SU-DHL-6 (cell line): ENCODE data around the gene RNF212.

ENCODE experiments used
- H2AFZ ChIP-seq: fragments of 200-600 bp; sonication (generic); 2 replicates; pipeline ENCODE4 v1.6.1; 2014; ENCODE audit warnings: low read depth, mild to moderate bottlenecking, moderate library complexity, mixed read lengths, antibody characterized with exemption, low read length; ENCODE audit not compliant: severe bottlenecking
- H3F3A ChIP-seq: fragments of 200-600 bp; shearing (Covaris generic); 2 replicates; pipeline ENCODE4 v1.6.0; 2016; ENCODE audit warnings: antibody characterized with exemption, mild to moderate bottlenecking; ENCODE audit not compliant: insufficient read depth
- H3K27ac ChIP-seq: fragments of 200-600 bp; sonication (generic); 2 replicates; pipeline ENCODE4 v1.5.1; 2016; ENCODE audit warnings: low read depth, mild to moderate bottlenecking, low read length, moderate library complexity, mixed read lengths
- H3K27me3 ChIP-seq: fragments of 200-600 bp; sonication (generic), shearing (Covaris generic); 2 replicates; pipeline ENCODE4 v1.6.0; 2014; ENCODE audit warnings: mild to moderate bottlenecking, low read length
- H3K36me3 ChIP-seq: fragments of 200-600 bp; sonication (generic); 2 replicates; pipeline ENCODE4 v1.6.1; 2014; ENCODE audit warnings: mild to moderate bottlenecking, low read length, mixed read lengths
- H3K4me2 ChIP-seq: fragments of 300-600, 200-600 bp; shearing (Covaris generic), sonication (generic); 2 replicates; pipeline ENCODE4 v1.6.0; 2014; ENCODE audit warnings: low read length, low read depth, mild to moderate bottlenecking; ENCODE audit not compliant: poor library complexity, severe bottlenecking
- H3K4me3 ChIP-seq: fragments of 200-600 bp; sonication (generic); 2 replicates; pipeline ENCODE4 v1.5.1; 2014; ENCODE audit warnings: antibody characterized with exemption, low read length, mild to moderate bottlenecking, mixed read lengths; ENCODE audit not compliant: insufficient read depth, poor library complexity, severe bottlenecking
- H3K79me2 ChIP-seq: fragments of 200-600 bp; sonication (generic); 2 replicates; pipeline ENCODE4 v1.6.1; 2014; ENCODE audit warnings: mild to moderate bottlenecking, low read length, moderate library complexity; ENCODE audit not compliant: insufficient read depth
- H3K9ac ChIP-seq: fragments of 200-600 bp; sonication (generic); 2 replicates; pipeline ENCODE4 v1.7.0; 2014; ENCODE audit warnings: mild to moderate bottlenecking, low read length
- H3K9me2 ChIP-seq: fragments of 200-600 bp; sonication (generic); replicated peaks from 2 replicates; pipeline ENCODE4 v1.6.1; 2014; ENCODE audit warnings: low read length; ENCODE audit not compliant: insufficient read depth
- H3K9me3 ChIP-seq: fragments of 200-600 bp; sonication (generic); 2 replicates; pipeline ENCODE4 v1.6.1; 2014; ENCODE audit warnings: low read length, mixed read lengths; ENCODE audit not compliant: insufficient read depth
- H4K20me1 ChIP-seq: fragments of 200-600 bp; sonication (generic); 2 replicates; pipeline ENCODE4 v1.6.1; 2014; ENCODE audit warnings: low read depth, mild to moderate bottlenecking, antibody characterized with exemption, low read length, moderate library complexity, mixed read lengths
- CTCF ChIP-seq: fragments of 200-600 bp; sonication (generic); IDR thresholded peaks from one replicate; pipeline ENCODE4 v1.5.1; 2017; ENCODE audit warnings: antibody characterized with exemption, mild to moderate bottlenecking, low read length, moderate library complexity; ENCODE audit not compliant: insufficient read depth, poor library complexity, severe bottlenecking
- EZH2phosphoT487 ChIP-seq: fragments of 200-600 bp; sonication (generic), shearing (Covaris generic); conservative IDR thresholded peaks from 2 replicates; pipeline ENCODE4 v1.6.1; 2018; ENCODE audit warnings: mild to moderate bottlenecking, antibody characterized with exemption, low read length, moderate library complexity, mixed read lengths

The RNF212 gene

GRCh38 chr4:1090036-1090435, 23.3 kb downstream of the RNF212 start:
- Histone ChIP-seq H3K79me2 (no peaks in the 10 kb centered on the region), H3K4me3 (no peak overlapping the region), H3K9me3 (peaks cover 11% of the 10 kb centered on the region; the same call in 1 of the 2 replicates), H3F3A (no peaks in the 10 kb centered on the region), H3K36me3 (no peaks in the 10 kb centered on the region), H3K27ac (no peak overlapping the region), H3K9ac (no peak overlapping the region), H3K27me3 (no peaks in the 10 kb centered on the region; the same call in 1 of the 2 replicates), H3K9me2 (no peaks in the 10 kb centered on the region), H3K4me2 (no peak overlapping the region), H4K20me1 (no peaks in the 10 kb centered on the region), H2AFZ (no peak overlapping the region)
- no peak for TF ChIP-seq CTCF
- TF ChIP-seq EZH2phosphoT487: no peak

- Histone ChIP-seq H3K4me2 (no peak overlapping the region), H3K9me2 (no peaks in the 10 kb centered on the region), H3K4me3 (no peak overlapping the region)
Observed at GRCh38 chr4:1087371-1087770, 26.0 kb downstream of the RNF212 start.

GRCh38 chr4:1086011-1086410, 27.4 kb downstream of the RNF212 start:
- no peaks in the 10 kb centered on the region for H4K20me1 ChIP-seq
- no peaks in the 10 kb centered on the region; the same call in 1 of the 2 replicates for H3K27me3 ChIP-seq
- peaks cover 11% of the 10 kb centered on the region; the same call in 1 of the 2 replicates for H3K9me3 ChIP-seq
- H2AFZ ChIP-seq: no peak overlapping the region
- no peaks in the 10 kb centered on the region for H3K9me2 ChIP-seq
- no peak overlapping the region for H3K9ac ChIP-seq
- H3F3A ChIP-seq: no peaks in the 10 kb centered on the region
- no peak overlapping the region for H3K27ac ChIP-seq
- H3K79me2 ChIP-seq: no peaks in the 10 kb centered on the region
- TF ChIP-seq EZH2phosphoT487: no peak
- H3K36me3 ChIP-seq: no peaks in the 10 kb centered on the region
- H3K4me2 ChIP-seq: no peak overlapping the region
- H3K4me3 ChIP-seq: no peak overlapping the region

More at GRCh38 chr4:1087371-1087770, 26.0 kb downstream of the RNF212 start:
- H3K9ac ChIP-seq: no peak overlapping the region
- peaks cover 11% of the 10 kb centered on the region; the same call in 1 of the 2 replicates for H3K9me3 ChIP-seq
- H4K20me1 ChIP-seq: no peaks in the 10 kb centered on the region
- no peak overlapping the region for H3K27ac ChIP-seq
- no peak overlapping the region for H2AFZ ChIP-seq
- H3K79me2 ChIP-seq: no peaks in the 10 kb centered on the region
- H3F3A ChIP-seq: no peaks in the 10 kb centered on the region
- no peaks in the 10 kb centered on the region; the same call in 1 of the 2 replicates for H3K27me3 ChIP-seq
- TF ChIP-seq CTCF: no peak
- TF ChIP-seq EZH2phosphoT487: no peak
- no peaks in the 10 kb centered on the region for H3K36me3 ChIP-seq

- no peak overlapping the region for H2AFZ ChIP-seq
- no peak overlapping the region for H3K4me3 ChIP-seq
- TF ChIP-seq EZH2phosphoT487 (no peak), CTCF (no peak)
- peaks cover 11% of the 10 kb centered on the region; the same call in 1 of the 2 replicates for H3K9me3 ChIP-seq
- H3K79me2 ChIP-seq: no peaks in the 10 kb centered on the region
- H3K4me2 ChIP-seq: no peak overlapping the region
- H3F3A ChIP-seq: no peaks in the 10 kb centered on the region
- H3K27ac ChIP-seq: no peak overlapping the region
- H3K9ac ChIP-seq: no peak overlapping the region
- H3K36me3 ChIP-seq: no peaks in the 10 kb centered on the region
- no peaks in the 10 kb centered on the region for H4K20me1 ChIP-seq
- H3K9me2 ChIP-seq: no peaks in the 10 kb centered on the region
- no peaks in the 10 kb centered on the region; the same call in 1 of the 2 replicates for H3K27me3 ChIP-seq
Observed at GRCh38 chr4:1085404-1085799, 28.0 kb downstream of the RNF212 start.
